NCI-H510A treated with DMSO at 0.1 percent for 48 hours (cell line): ENCODE data around the gene DDC.

ENCODE experiments used
- DNase-seq: peaks from one replicate; lab custom pipeline; 2025; lab: John Stamatoyannopoulos, UW

DDC gene

GRCh38 chr7:50412973-50413372, 152.2 kb downstream of the DDC start:
- DNase-seq: no peak

GRCh38 chr7:50411332-50411731, 153.9 kb downstream of the DDC start:
- DNase-seq: no peak

- no peak for DNase-seq
Measured at GRCh38 chr7:50409856-50410745, 155.1 kb downstream of the DDC start.
